WTC11 (cell line): ENCODE measurements around the gene MRPS23. TPM values are rescaled to one million over a fixed set of nuclear protein-coding genes. Genes with fewer than 3 reads are reported as not detected.

Experiments
- AFF4 ChIP-seq: sonication (generic); formaldehyde crosslinking; IDR thresholded peaks from 2 replicates; pipeline ENCODE4 v1.8.1; 2023; ENCODE audit warnings: mild to moderate bottlenecking, missing genetic modification reagents, borderline replicate concordance
- ATF6 ChIP-seq: sonication (generic); formaldehyde crosslinking; IDR thresholded peaks from 2 replicates; pipeline ENCODE4 v1.8.1; 2023; ENCODE audit warnings: mild to moderate bottlenecking, missing genetic modification reagents
- CBFB ChIP-seq: sonication (generic); formaldehyde crosslinking; IDR thresholded peaks from 2 replicates; pipeline ENCODE4 v1.8.1; 2022; ENCODE audit warnings: mild to moderate bottlenecking, low read depth, missing genetic modification reagents
- E2F5 ChIP-seq: sonication (generic); formaldehyde crosslinking; IDR thresholded peaks from 2 replicates; pipeline ENCODE4 v1.8.1; 2022; ENCODE audit warnings: mild to moderate bottlenecking, moderate library complexity, missing genetic modification reagents
- EMX1 ChIP-seq: fragments of 250-450 bp; sonication (Bioruptor Pico); IDR thresholded peaks from 2 replicates; pipeline ENCODE4 v1.8.0; 2021; ENCODE audit warnings: mild to moderate bottlenecking
- FOXJ3 ChIP-seq: sonication (generic); formaldehyde crosslinking; IDR thresholded peaks from 2 replicates; pipeline ENCODE4 v1.9.0; 2021; ENCODE audit warnings: missing genetic modification reagents, mild to moderate bottlenecking, borderline replicate concordance
- GABPB1 ChIP-seq: sonication (generic); formaldehyde crosslinking; IDR thresholded peaks from 2 replicates; pipeline ENCODE4 v1.8.1; 2023; ENCODE audit warnings: mild to moderate bottlenecking, missing genetic modification reagents
- KAT7 ChIP-seq: sonication (generic); formaldehyde crosslinking; IDR thresholded peaks from 2 replicates; pipeline ENCODE4 v1.8.1; 2023; ENCODE audit warnings: missing genetic modification reagents, mild to moderate bottlenecking, borderline replicate concordance
- MAX ChIP-seq: sonication (generic); formaldehyde crosslinking; IDR thresholded peaks from 2 replicates; pipeline ENCODE4 v1.8.0; 2022; ENCODE audit warnings: mild to moderate bottlenecking, missing genetic modification reagents
- MYBL2 ChIP-seq: sonication (generic); formaldehyde crosslinking; IDR thresholded peaks from 2 replicates; pipeline ENCODE4 v1.8.1; 2023; ENCODE audit warnings: mild to moderate bottlenecking, moderate library complexity, missing genetic modification reagents
- NFATC4 ChIP-seq: fragments of 250-450 bp; sonication (Bioruptor Pico); IDR thresholded peaks from 2 replicates; pipeline ENCODE4 v1.9.0; 2021; ENCODE audit warnings: mild to moderate bottlenecking
- PRDM15 ChIP-seq: sonication (generic); formaldehyde crosslinking; IDR thresholded peaks from 2 replicates; pipeline ENCODE4 v1.8.0; 2022; ENCODE audit warnings: missing genetic modification reagents
- RELA ChIP-seq: sonication (generic); formaldehyde crosslinking; IDR thresholded peaks from 2 replicates; pipeline ENCODE4 v1.8.1; 2022; ENCODE audit warnings: missing genetic modification reagents, mild to moderate bottlenecking, borderline replicate concordance
- SOX15 ChIP-seq: fragments of 250-450 bp; sonication (Bioruptor Pico); IDR thresholded peaks from 2 replicates; pipeline ENCODE4 v1.9.0; 2021; ENCODE audit warnings: mild to moderate bottlenecking
- TCF7 ChIP-seq: sonication (generic); formaldehyde crosslinking; IDR thresholded peaks from 2 replicates; pipeline ENCODE4 v1.8.0; 2022; ENCODE audit warnings: mild to moderate bottlenecking, low read depth, missing genetic modification reagents, moderate library complexity
- TP53 ChIP-seq: sonication (generic); formaldehyde crosslinking; IDR thresholded peaks from 2 replicates; pipeline ENCODE4 v1.8.1; 2023; ENCODE audit warnings: mild to moderate bottlenecking, missing genetic modification reagents
- ZMAT4 ChIP-seq: fragments of 250-450 bp; sonication (Bioruptor Pico); IDR thresholded peaks from 2 replicates; pipeline ENCODE4 v1.9.0; 2021; ENCODE audit warnings: mild to moderate bottlenecking
- ZNF396 ChIP-seq: fragments of 250-450 bp; sonication (Bioruptor Pico); IDR thresholded peaks from 2 replicates; pipeline ENCODE4 v1.8.0; 2021; ENCODE audit warnings: mild to moderate bottlenecking, moderate library complexity, borderline replicate concordance
- ZNF671 ChIP-seq: fragments of 250-450 bp; sonication (Bioruptor Pico); IDR thresholded peaks from 2 replicates; pipeline ENCODE4 v1.8.0; 2021; ENCODE audit warnings: mild to moderate bottlenecking
- total RNA-seq: library from RNA; stranded (reverse); gene quantifications from 3 replicates; pipeline ENCODE4 v1.2.3, GENCODE V29; 2021

Gene MRPS23
- total RNA-seq, 1 experiment from 2014 or later, result 65.3 TPM

GRCh38 chr17:57892146-57892819, 42.4 kb upstream of the MRPS23 start (continued):
- no peak for TF ChIP-seq ZNF396 (CRISPR knock-in tag)
- no peak for TF ChIP-seq ATF6 (CRISPR knock-in tag)
- no peak for TF ChIP-seq ZNF671
- TF ChIP-seq PRDM15 (CRISPR knock-in tag), result no peak
- TF ChIP-seq AFF4 (CRISPR knock-in tag), result no peak
- TF ChIP-seq RELA (CRISPR knock-in tag), result no peak
- no peak for TF ChIP-seq TCF7 (CRISPR knock-in tag)
- TF ChIP-seq SOX15 (CRISPR knock-in tag), result no peak
- no peak for TF ChIP-seq NFATC4
- TF ChIP-seq KAT7 (CRISPR knock-in tag), result no peak
- no peak for TF ChIP-seq MAX (CRISPR knock-in tag)
- TF ChIP-seq GABPB1 (CRISPR knock-in tag), result peak; percentile 41; the same call in 1 of the 2 replicates
- TF ChIP-seq E2F5 (CRISPR knock-in tag), result 0 out of 2 replicates have a peak, but pooled peaks have one; percentile 47
- TF ChIP-seq MYBL2 (CRISPR knock-in tag), result no peak
- TF ChIP-seq EMX1, result no peak
- TF ChIP-seq TP53, result no peak
- no peak for TF ChIP-seq ZMAT4 (CRISPR knock-in tag)
- TF ChIP-seq FOXJ3 (CRISPR knock-in tag), result no peak
- no peak for TF ChIP-seq CBFB (CRISPR knock-in tag)
